H1 (cell line): Measurements from ENCODE around the gene TOP2A. TPM values are rescaled to one million over a fixed set of nuclear protein-coding genes. Genes with fewer than 3 reads are reported as not detected.

Source experiments
- CTCF ChIA-PET: fragments of 300-600 bp; sonication (Branson Sonifier 250); formaldehyde crosslinking; loops from one replicate; lab custom pipeline; 2021; ENCODE audit not compliant: partially characterized antibody; lab: Charles Lee
- POLR2A ChIA-PET: fragments of 300-600 bp; sonication (Branson Sonifier 250); formaldehyde crosslinking; loops from one replicate; lab custom pipeline; 2021; ENCODE audit warnings: inconsistent platforms; ENCODE audit not compliant: partially characterized antibody; lab: Charles Lee
- DNase-seq, 2 experiments: peaks; one replicate each; pipeline versions ENCODE4 v3.0.0 to v3.0.0-alpha.2; 2010 to 2022; ENCODE audit warnings: low spot score in 2 of 2, low read depth in 1 of 2, mixed read lengths in 1 of 2
- FAIRE-seq: peaks from 2 replicates; lab custom pipeline; 2011; peaks lifted over from hg19 to GRCh38; lab: Jason Lieb, UNC
- H2AFZ ChIP-seq: 2 replicates; pipeline ENCODE4 v1.8.1; 2012; ENCODE audit warnings: low read length, inconsistent platforms
- H2AK5ac ChIP-seq: 2 replicates; pipeline ENCODE4 v1.6.1; 2013; ENCODE audit warnings: low read depth, low read length
- H2BK120ac ChIP-seq: replicated peaks from 2 replicates; pipeline ENCODE3; 2013; ENCODE audit warnings: low read depth, low read length, inconsistent platforms
- H2BK12ac ChIP-seq: 2 replicates; pipeline ENCODE4 v1.6.1; 2013; ENCODE audit warnings: low read depth, low read length
- H2BK15ac ChIP-seq: 2 replicates; pipeline ENCODE4 v1.6.1; 2013; ENCODE audit warnings: low read length
- H2BK20ac ChIP-seq: 2 replicates; pipeline ENCODE4 v1.6.1; 2013; ENCODE audit warnings: low read length
- H2BK5ac ChIP-seq: 2 replicates; pipeline ENCODE4 v1.6.1; 2013; ENCODE audit warnings: low read depth, low read length
- H3K14ac ChIP-seq: 2 replicates; pipeline ENCODE4 v1.6.1; 2013; ENCODE audit warnings: inconsistent platforms; ENCODE audit not compliant: insufficient read length
- H3K18ac ChIP-seq: 2 replicates; pipeline ENCODE4 v1.6.1; 2013; ENCODE audit warnings: low read length; ENCODE audit errors: extremely low read depth
- H3K23ac ChIP-seq: 2 replicates; pipeline ENCODE4 v1.6.1; 2013; ENCODE audit warnings: inconsistent platforms; ENCODE audit not compliant: insufficient read length
- H3K23me2 ChIP-seq: 2 replicates; pipeline ENCODE4 v1.6.1; 2013; ENCODE audit warnings: low read depth, low read length
- H3K27ac ChIP-seq: 2 replicates; pipeline ENCODE4 v1.6.1; 2011; ENCODE audit warnings: low read depth, low read length, inconsistent platforms
- H3K27me3 ChIP-seq, 4 experiments: replicated peaks in 1 of 4; 1 replicate in 1 of 4; 2 replicates in 3 of 4; pipeline versions ENCODE4 v1.6.1 to v1.8.1; 2011 to 2013; ENCODE audit warnings: low read length in 3 of 4, mild to moderate bottlenecking in 3 of 4, inconsistent platforms in 2 of 4, mixed read lengths in 2 of 4, moderate library complexity in 1 of 4; ENCODE audit not compliant: control insufficient read depth in 3 of 4, insufficient read depth in 3 of 4; ENCODE audit errors: extremely low read depth in 1 of 4
- H3K36me3 ChIP-seq, 4 experiments: 2 replicates each; pipeline versions ENCODE4 v1.6.1 to v1.8.1; 2011 to 2013; ENCODE audit warnings: mild to moderate bottlenecking in 4 of 4, low read length in 3 of 4, moderate library complexity in 2 of 4, control low read depth in 1 of 4, inconsistent platforms in 1 of 4; ENCODE audit not compliant: insufficient read depth in 4 of 4, control insufficient read depth in 2 of 4
- H3K4ac ChIP-seq: replicated peaks from 2 replicates; pipeline ENCODE3; 2013; ENCODE audit warnings: low read length, low read depth, mixed read lengths, inconsistent platforms; ENCODE audit not compliant: insufficient read length
- H3K4me1 ChIP-seq, 4 experiments: replicated peaks in 1 of 4; 1 replicate in 1 of 4; 2 replicates in 3 of 4; pipeline versions ENCODE4 v1.6.1 to v1.8.1; 2011 to 2013; ENCODE audit warnings: low read length in 3 of 4, inconsistent platforms in 2 of 4, mixed read lengths in 1 of 4; ENCODE audit not compliant: insufficient read depth in 4 of 4, control insufficient read depth in 3 of 4
- H3K4me2 ChIP-seq, 2 experiments: 2 replicates each; pipeline versions ENCODE4 v1.6.1 to v1.8.1; 2011 to 2013; ENCODE audit warnings: low read depth in 2 of 2, low read length in 2 of 2, control low read depth in 1 of 2, inconsistent platforms in 1 of 2, mild to moderate bottlenecking in 1 of 2; ENCODE audit not compliant: insufficient read depth in 1 of 2
- H3K4me3 ChIP-seq, 4 experiments: fragments of 200-600, 300-600 bp in 1 of 4; sonication (generic), shearing (Covaris generic), sonication (Bioruptor Twin) in 1 of 4; 2 replicates each; pipeline versions ENCODE4 v1.5.1 to v1.8.1; 2011 to 2016; ENCODE audit warnings: low read length in 4 of 4, low read depth in 3 of 4, control low read depth in 2 of 4, inconsistent platforms in 2 of 4, mild to moderate bottlenecking in 2 of 4, mixed read lengths in 1 of 4, moderate library complexity in 1 of 4; ENCODE audit not compliant: insufficient read depth in 2 of 4; ENCODE audit errors: extremely low read depth in 1 of 4
- H3K56ac ChIP-seq: replicated peaks from 2 replicates; pipeline ENCODE3; 2013; ENCODE audit warnings: low read depth, mild to moderate bottlenecking, mixed read lengths, low read length, inconsistent platforms; ENCODE audit not compliant: insufficient read length
- H3K79me1 ChIP-seq: 2 replicates; pipeline ENCODE4 v1.6.1; 2013; ENCODE audit warnings: low read depth, low read length, control low read depth
- H3K79me2 ChIP-seq, 2 experiments: 2 replicates each; pipeline versions ENCODE4 v1.6.1 to v1.8.1; 2012 to 2013; ENCODE audit warnings: low read length in 2 of 2, mild to moderate bottlenecking in 2 of 2, inconsistent platforms in 1 of 2; ENCODE audit not compliant: insufficient read depth in 2 of 2, control insufficient read depth in 1 of 2
- H3K9ac ChIP-seq, 4 experiments: replicated peaks in 1 of 4; 1 replicate in 1 of 4; 2 replicates in 3 of 4; pipeline versions ENCODE4 v1.6.1 to v1.8.1; 2011 to 2013; ENCODE audit warnings: low read depth in 3 of 4, low read length in 3 of 4, control low read depth in 2 of 4, mild to moderate bottlenecking in 2 of 4, moderate library complexity in 2 of 4, inconsistent platforms in 1 of 4; ENCODE audit errors: extremely low read depth in 1 of 4
- H3K9me3 ChIP-seq, 2 experiments: 2 replicates each; pipeline versions ENCODE4 v1.6.1 to v1.8.1; 2012 to 2013; ENCODE audit warnings: mild to moderate bottlenecking in 2 of 2, moderate library complexity in 2 of 2, control low read depth in 1 of 2, inconsistent platforms in 1 of 2, low read depth in 1 of 2, low read length in 1 of 2, mixed read lengths in 1 of 2; ENCODE audit not compliant: insufficient read depth in 2 of 2
- H4K20me1 ChIP-seq, 2 experiments: replicated peaks in 1 of 2; 2 replicates each; pipeline versions ENCODE3 to v1.8.1; 2011 to 2013; ENCODE audit warnings: inconsistent platforms in 2 of 2, low read length in 2 of 2, mild to moderate bottlenecking in 1 of 2; ENCODE audit not compliant: insufficient read depth in 2 of 2, control insufficient read depth in 1 of 2
- H4K5ac ChIP-seq: 2 replicates; pipeline ENCODE4 v1.6.1; 2013; ENCODE audit warnings: low read length, low read depth, mixed read lengths, inconsistent platforms; ENCODE audit not compliant: insufficient read length
- H4K8ac ChIP-seq: 2 replicates; pipeline ENCODE4 v1.8.0; 2013; ENCODE audit warnings: mild to moderate bottlenecking, moderate library complexity, low read length, inconsistent platforms; ENCODE audit not compliant: insufficient read depth; ENCODE audit errors: extremely low read depth
- H4K91ac ChIP-seq: replicated peaks from 2 replicates; pipeline ENCODE3; 2013; ENCODE audit warnings: low read length, mixed read lengths, inconsistent platforms; ENCODE audit not compliant: insufficient read length
- ASH2L ChIP-seq: fragments of 200-600, 300-600 bp; sonication (generic); IDR thresholded peaks from one replicate; pipeline ENCODE4 v1.7.1; 2017; ENCODE audit warnings: low read length
- CHD1 ChIP-seq: IDR thresholded peaks from 2 replicates; pipeline ENCODE4 v1.6.1; 2012; ENCODE audit warnings: low read depth, low read length, improper control_type of control experiment
- MAX ChIP-seq: IDR thresholded peaks from 2 replicates; pipeline ENCODE4 v1.6.1; 2012; ENCODE audit warnings: inconsistent platforms
- TCF12 ChIP-seq: IDR thresholded peaks from 2 replicates; pipeline ENCODE4 v1.6.1; 2011; ENCODE audit warnings: low read depth, mild to moderate bottlenecking, low read length
- WGBS, 2 experiments: shearing (Covaris generic) in 1 of 2; methylation state at CpG; one replicate each; pipeline versions ENCODE4 v1.1.6 to v1.1.7; 2013 to 2015; ENCODE audit warnings: low lambda C conversion rate in 2 of 2, mixed read lengths in 2 of 2, inconsistent platforms in 1 of 2, low coverage in 1 of 2, missing lambda C conversion rate in 1 of 2; ENCODE audit not compliant: insufficient replicate concordance in 2 of 2, insufficient coverage in 1 of 2, insufficient read length in 1 of 2; ENCODE audit errors: extremely low coverage in 1 of 2, missing lambda C conversion rate in 1 of 2; 5-methylcytosine and 5-hydroxymethylcytosine counted together
- polyA plus RNA-seq, 7 experiments: library from polyadenylated mRNA; depleted of rRNA in 3 of 7; stranded (reverse) in 5 of 7; unstranded in 2 of 7; fragments of >200 nt in 5 of 7; fragments of 200-250 nt in 2 of 7; gene quantifications; 1 replicate in 5 of 7; 2 replicates in 1 of 7; 4 replicates in 1 of 7; pipeline versions ENCODE4 v1.2.1 to v1.2.3, GENCODE V29; 2011 to 2013; ENCODE audit warnings: missing spikeins in 2 of 7, mixed read lengths in 2 of 7
- total RNA-seq: library from RNA; stranded (reverse); fragmentation: NEBNext Ultra II Directional; extraction: Animal tissue kit (Norgen Biotek cat#: 25700); gene quantifications from 2 replicates; pipeline ENCODE4 v1.2.1, GENCODE V29; 2021

TOP2A gene
- total and polyA plus RNA-seq, 2 of the 8 experiments (the other 6 are each of a cell fraction or from before 2014, with no cell fraction given) = 83.1 to 291 TPM

GRCh38 chr17:40377832-40378231, 39.9 kb downstream of the TOP2A start:
- Histone ChIP-seq H4K20me1 (no peaks in the 10 kb centered on the region), H3K56ac (no peak overlapping the region), H3K9ac (no peak overlapping the region), H2AK5ac (no peak overlapping the region), H3K18ac (no peak overlapping the region), H3K4me1 (peaks cover 0 to 6% (median 4%) of the 10 kb centered on the region in 4 experiments; a peak in 3 of 7 replicates), H2BK20ac (no peak overlapping the region)
- 95% methylated on average over 13 of the region's 13 CpGs; no CpG with 5 or more reads in 1 of the 2 experiments for WGBS, 2 experiments
- TF ChIP-seq CHD1 (no peak), ASH2L (no peak), MAX (no peak), TCF12 (no peak)
- TF ChIP-seq, all 59 proteins: peak for 0
- Histone ChIP-seq H2BK120ac (no peak overlapping the region), H4K5ac (no peak overlapping the region), H3K79me1 (no peaks in the 10 kb centered on the region), H2BK5ac (no peak overlapping the region), H2AFZ (no peak overlapping the region), H3K4ac (no peak overlapping the region), H3K4me3 (no peak overlapping the region), H3K14ac (no peak overlapping the region), H3K79me2 (no peaks in the 10 kb centered on the region), H3K36me3 (no peaks in the 10 kb centered on the region), H3K9me3 (peaks cover 0 to 2% of the 10 kb centered on the region in 2 experiments; a peak in 1 of 4 replicates), H3K23ac (no peak overlapping the region), H4K8ac (no peak overlapping the region), H3K27me3 (no peaks in the 10 kb centered on the region), H2BK15ac (no peak overlapping the region), H2BK12ac (no peak overlapping the region), H4K91ac (no peak overlapping the region), H3K27ac (no peak overlapping the region), H3K23me2 (no peaks in the 10 kb centered on the region), H3K4me2 (no peak overlapping the region)
- CTCF ChIA-PET = interaction anchor here (0.7 to 1.0 kb wide), 3 partner anchors 12 to 1625 kb away, joined by 3 read pairs; no protein-coding TSS in a partner anchor
- POLR2A ChIA-PET = no interaction called here
- no peak for FAIRE-seq
- no peak for DNase-seq
